ENCODE measurements around the gene PARP12.

PARP12 gene

GRCh38 chr7:140069298-140069949 lies 6.7 kb upstream of the PARP12 start:
- TF ChIP-seq CTCF (conservative IDR thresholded peaks at IDR 0.05; ENCODE audit: low read depth, low read length), result no peak
- DNase-seq (ENCODE audit: low read depth), result no peak
- H3K4me3 ChIP-seq (ENCODE audit: low read depth, low read length), result no peak overlapping the region

GRCh38 chr7:140068033-140068432 lies 5.3 kb upstream of the PARP12 start:
- H3K4me3 ChIP-seq (ENCODE audit: low read depth, low read length), result no peak overlapping the region
- TF ChIP-seq CTCF (conservative IDR thresholded peaks at IDR 0.05; ENCODE audit: low read depth, low read length), result no peak
- DNase-seq (ENCODE audit: low read depth), result no peak

GRCh38 chr7:140067052-140067451 lies 4.3 kb upstream of the PARP12 start:
- no peak for DNase-seq (ENCODE audit: low read depth)
- no peak for TF ChIP-seq CTCF (conservative IDR thresholded peaks at IDR 0.05; ENCODE audit: low read depth, low read length)
- no peak overlapping the region for H3K4me3 ChIP-seq (ENCODE audit: low read depth, low read length)

- peak overlapping the region; percentile 70 for H3K4me3 ChIP-seq (ENCODE audit: low read depth, low read length)
- TF ChIP-seq CTCF (conservative IDR thresholded peaks at IDR 0.05; ENCODE audit: low read depth, low read length), result no peak
- no peak for DNase-seq (ENCODE audit: low read depth)
Measured at GRCh38 chr7:140062118-140062527, 628 bp downstream of the PARP12 start.

GRCh38 chr7:140061607-140061930 lies 1.2 kb downstream of the PARP12 start:
- TF ChIP-seq CTCF (conservative IDR thresholded peaks at IDR 0.05; ENCODE audit: low read depth, low read length), result no peak
- H3K4me3 ChIP-seq (ENCODE audit: low read depth, low read length), result peak overlapping the region; percentile 70
- DNase-seq (ENCODE audit: low read depth), result no peak

- DNase-seq (ENCODE audit: low read depth), result peak; percentile 77
- peak overlapping the region; percentile 70 for H3K4me3 ChIP-seq (ENCODE audit: low read depth, low read length)
- no peak for TF ChIP-seq CTCF (conservative IDR thresholded peaks at IDR 0.05; ENCODE audit: low read depth, low read length)
Measured at GRCh38 chr7:140060788-140061606, 1.8 kb downstream of the PARP12 start.

GRCh38 chr7:140060243-140060630 lies 2.5 kb downstream of the PARP12 start:
- H3K4me3 ChIP-seq (ENCODE audit: low read depth, low read length), result no peak overlapping the region
- TF ChIP-seq CTCF (conservative IDR thresholded peaks at IDR 0.05; ENCODE audit: low read depth, low read length), result no peak
- no peak for DNase-seq (ENCODE audit: low read depth)

Measured in choroid plexus epithelial cell (primary cell).